GM18508 (cell line): Measurements from ENCODE around the gene LY6G5B.

ENCODE experiments used
- ATAC-seq: cut with Tn5 transposase; IDR thresholded peaks from one replicate; pipeline ENCODE4 v1.9.1; 2021; ENCODE audit warnings: moderate number of reproducible peaks; ENCODE audit not compliant: insufficient read depth, unreplicated experiment

Gene LY6G5B

DNA sequence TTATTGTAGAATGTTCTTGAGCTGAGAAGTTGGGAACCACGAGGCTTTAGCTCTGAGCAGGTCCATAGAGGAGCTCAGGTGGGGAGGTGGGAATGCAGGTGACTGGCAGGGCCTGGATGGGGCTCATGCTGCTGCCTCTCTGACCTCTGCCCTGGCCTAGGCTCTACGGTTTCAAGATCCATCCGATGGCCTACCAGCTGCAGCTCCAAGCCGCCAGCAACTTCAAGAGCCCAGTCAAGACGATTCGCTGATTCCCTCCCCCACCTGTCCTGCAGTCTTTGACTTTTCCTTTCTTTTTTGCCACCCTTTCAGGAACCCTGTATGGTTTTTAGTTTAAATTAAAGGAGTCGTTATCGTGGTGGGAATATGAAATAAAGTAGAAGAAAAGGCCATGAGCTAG is at the start of gene LY6G5B:
Gene LY6G5B, plus strand, starts transcription at position 301 of the 400 bp plus-strand sequence. CDS start 975 bp downstream, outside the sequence.
- no peak for ATAC-seq

DNA sequence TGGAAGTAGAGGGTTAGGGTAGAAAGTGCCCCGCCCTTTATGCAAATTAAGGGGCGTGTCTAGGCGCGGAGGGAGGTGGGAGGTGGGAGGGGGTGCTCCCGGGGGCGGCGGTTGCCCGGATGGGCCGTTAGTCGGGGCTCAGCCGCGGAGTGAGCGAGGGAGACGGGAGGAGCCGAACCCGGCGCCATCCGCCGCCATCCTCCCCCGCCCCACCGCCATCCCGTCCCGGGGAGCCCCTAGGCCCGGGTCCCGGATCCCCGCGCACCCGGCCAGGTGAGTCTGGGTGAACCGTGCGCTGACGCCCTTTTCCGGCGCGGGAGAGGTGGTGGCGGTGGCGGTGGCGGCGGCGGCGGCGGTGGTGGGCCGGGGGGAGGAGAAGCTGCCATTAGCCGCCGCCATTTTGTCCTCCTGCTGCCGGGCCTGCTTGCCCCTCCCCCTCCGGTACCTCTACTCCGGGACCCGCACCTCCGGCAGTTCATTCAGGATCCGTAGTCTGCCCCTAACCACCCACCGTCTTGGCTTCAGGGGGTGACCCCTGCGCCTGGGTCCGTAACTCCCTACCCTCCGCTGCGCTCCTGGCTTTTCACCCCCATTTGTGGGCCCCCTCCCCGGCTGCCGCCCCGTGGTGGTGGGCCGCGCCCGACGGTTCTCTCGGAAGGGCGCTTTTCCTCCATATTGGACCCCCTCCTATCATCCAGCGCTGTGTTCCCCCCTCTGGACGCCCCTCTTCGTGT is 49.0 kb upstream of the LY6G5B start, which contains the start of gene PRRC2A:
Gene PRRC2A, plus strand, starts transcription at position 130 of the 734 bp plus-strand sequence. CDS start 2,075 bp downstream, outside the sequence.
- peak; percentile 8 for ATAC-seq

DNA sequence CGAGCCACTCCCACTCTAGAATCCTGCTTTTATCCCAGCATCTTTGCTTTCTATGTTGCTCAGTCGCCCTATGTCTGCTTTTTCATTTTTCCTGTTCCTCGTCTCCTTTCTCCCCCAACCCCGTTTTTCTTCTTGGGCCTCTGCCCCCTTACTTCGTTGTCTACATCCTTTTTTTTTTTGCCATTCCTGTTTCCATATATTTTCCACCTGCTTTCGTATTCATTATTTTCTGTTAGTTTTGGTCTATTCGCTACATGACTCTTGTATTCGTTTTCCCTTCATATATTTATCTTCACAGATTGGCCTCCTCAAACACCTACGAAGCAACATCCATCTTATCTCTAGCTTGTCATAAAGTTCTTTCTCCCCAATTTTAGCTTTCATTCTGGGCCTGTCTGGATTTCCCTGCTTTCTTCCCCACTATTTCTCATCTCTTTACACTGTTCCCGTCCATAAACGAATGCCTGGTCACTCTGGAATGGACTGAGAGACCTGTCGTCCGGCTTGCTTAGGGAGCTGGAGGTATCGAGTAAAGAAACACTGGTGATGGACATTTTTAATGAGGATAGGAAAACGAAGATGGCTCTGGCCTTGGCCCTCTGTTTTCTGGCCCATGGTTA is 48.3 kb upstream of the LY6G5B start:
- ATAC-seq = no peak

DNA sequence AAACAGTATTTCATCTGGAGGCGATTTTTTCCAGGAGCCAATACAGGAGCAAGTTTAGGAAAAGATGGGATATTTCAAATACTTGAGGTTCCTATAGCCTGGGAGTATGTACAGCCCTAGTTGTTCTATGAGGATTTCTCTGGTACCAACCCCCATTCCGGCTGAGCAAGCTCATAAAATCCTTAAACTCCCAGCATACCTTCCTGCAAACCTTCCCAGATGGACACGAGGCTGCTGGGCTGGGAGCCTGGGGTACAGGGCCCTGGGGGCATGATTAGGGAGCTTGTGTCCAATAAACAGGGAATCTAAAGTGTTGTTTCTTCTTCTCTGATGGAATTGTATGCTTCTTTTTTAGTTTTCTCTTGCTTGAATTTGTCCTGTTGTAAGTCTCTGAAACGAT is 47.8 kb upstream of the LY6G5B start:
- ATAC-seq = no peak

DNA sequence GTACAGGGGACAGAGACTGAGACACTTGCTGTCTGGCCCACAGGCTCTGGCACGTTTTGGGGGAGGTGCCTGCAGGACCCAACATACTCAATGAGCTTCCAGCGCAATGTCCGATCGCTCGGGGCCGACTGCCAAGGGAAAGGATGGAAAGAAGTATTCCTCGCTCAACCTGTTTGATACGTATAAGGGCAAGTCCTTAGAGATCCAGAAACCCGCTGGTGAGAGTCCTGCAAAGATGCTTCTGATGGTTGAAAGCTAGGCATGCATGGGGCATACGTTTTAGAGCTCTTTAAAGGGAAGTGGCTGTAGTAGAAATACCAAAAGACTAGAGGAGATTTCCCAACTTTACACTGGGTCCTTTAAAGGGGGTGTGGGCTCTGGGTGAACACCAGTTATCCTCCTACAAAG is 47.1 kb upstream of the LY6G5B start:
- ATAC-seq = no peak

- no peak for ATAC-seq
Observed at GRCh38 chr6:31624070-31624469, 45.7 kb upstream of the LY6G5B start.

DNA sequence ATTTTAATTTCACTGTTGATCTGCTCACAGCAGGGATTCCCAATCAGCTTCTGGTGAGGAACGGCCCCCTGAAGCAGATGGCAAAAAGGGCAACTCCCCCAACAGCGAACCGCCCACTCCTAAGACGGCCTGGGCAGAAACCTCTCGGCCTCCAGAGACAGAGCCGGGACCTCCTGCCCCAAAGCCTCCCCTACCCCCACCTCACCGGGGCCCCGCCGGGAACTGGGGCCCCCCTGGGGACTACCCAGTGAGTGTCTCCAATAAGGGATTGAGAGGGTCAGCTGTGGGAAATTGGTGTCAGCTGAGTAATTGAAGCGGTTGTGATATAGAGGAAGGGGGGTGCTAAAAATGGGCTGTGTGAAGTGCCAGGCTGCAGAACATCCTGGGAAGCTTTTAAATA is 42.8 kb upstream of the LY6G5B start:
- ATAC-seq = no peak

- ATAC-seq = no peak
Observed at GRCh38 chr6:31627690-31628287, 42.0 kb upstream of the LY6G5B start.

- no peak for ATAC-seq
Observed at GRCh38 chr6:31629014-31629413, 40.8 kb upstream of the LY6G5B start.

DNA sequence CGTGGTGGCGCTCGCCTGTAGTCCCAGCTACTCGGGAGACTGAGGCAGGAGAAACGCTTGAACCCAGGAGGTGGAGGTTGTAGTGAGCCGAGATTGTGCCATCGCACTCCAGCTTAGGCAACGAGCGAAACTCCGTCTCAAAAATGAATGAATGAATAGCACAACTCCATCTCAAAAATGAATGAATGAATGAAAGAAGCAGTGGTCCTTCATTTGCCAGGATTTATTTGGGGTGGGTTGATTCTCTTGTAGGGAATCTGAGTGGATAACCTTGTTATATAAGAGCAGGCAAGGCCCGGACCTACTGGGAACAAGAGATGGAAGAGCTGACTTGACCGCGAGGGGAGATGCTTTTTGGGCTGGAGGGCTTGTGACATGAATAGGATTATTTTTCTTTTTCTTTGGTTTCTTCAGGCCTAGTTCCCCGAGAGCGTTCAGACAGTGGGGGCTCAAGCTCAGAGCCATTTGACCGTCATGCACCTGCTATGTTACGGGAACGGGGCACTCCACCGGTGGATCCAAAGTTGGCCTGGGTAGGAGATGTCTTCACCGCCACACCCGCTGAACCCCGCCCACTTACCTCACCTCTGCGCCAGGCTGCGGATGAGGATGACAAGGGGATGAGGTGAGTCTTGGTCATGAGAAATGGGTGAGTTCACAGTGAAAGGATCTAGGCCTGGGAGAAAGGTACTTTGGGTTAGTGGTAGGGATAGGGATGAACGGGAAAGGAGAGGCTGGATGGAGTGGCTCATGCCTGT is 39.4 kb upstream of the LY6G5B start:
- no peak for ATAC-seq

DNA sequence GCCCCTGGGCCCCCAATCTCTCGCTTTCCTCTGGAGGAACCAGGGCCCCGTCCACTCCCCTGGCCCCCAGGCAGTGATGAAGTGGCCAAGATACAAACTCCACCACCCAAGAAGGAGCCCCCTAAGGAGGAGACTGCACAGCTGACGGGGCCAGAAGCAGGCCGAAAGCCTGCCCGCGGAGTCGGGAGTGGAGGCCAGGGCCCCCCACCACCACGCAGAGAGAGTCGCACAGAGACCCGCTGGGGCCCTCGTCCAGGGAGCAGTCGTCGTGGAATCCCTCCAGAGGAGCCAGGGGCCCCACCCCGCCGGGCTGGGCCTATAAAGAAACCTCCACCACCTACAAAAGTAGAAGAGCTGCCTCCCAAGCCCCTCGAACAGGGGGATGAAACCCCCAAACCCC is 38.6 kb upstream of the LY6G5B start:
- ATAC-seq = no peak

GRCh38 chr6:31631681-31632278 is 38.0 kb upstream of the LY6G5B start:
- ATAC-seq = no peak

DNA sequence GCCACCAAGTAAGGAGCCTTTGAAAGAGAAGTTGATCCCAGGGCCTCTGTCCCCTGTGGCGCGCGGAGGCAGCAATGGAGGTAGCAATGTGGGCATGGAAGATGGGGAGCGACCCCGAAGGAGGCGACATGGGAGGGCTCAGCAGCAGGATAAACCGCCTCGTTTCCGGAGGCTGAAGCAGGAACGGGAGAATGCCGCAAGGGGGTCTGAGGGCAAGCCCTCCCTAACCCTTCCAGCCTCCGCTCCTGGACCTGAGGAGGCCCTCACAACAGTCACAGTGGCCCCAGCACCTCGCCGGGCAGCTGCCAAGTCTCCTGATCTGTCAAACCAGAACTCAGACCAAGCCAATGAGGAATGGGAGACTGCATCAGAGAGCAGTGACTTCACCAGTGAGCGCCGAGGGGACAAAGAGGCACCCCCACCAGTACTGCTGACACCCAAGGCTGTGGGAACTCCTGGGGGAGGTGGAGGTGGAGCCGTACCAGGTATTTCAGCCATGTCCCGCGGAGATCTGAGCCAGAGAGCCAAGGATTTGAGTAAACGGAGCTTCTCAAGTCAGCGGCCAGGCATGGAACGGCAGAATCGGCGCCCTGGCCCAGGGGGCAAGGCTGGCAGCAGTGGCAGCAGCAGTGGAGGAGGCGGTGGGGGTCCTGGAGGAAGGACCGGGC is 37.4 kb upstream of the LY6G5B start:
- ATAC-seq = no peak

DNA sequence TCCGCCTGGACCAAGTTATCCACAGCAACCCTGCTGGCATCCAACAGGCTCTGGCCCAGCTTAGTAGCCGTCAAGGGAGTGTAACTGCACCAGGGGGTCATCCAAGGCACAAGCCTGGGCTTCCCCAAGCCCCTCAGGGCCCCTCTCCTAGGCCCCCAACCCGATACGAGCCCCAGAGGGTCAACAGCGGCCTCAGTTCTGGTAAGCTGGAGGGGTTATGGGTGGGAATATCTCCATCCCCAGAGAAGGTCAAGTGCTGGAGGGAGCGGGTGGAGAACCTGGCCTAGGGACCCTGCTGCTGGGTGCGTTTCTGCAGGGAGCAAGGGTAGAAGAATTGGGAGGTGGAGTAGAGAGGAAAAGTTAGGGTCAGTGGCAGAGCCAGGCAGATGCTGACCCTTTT is 36.3 kb upstream of the LY6G5B start:
- ATAC-seq = no peak

GRCh38 chr6:31634131-31634530 is 35.6 kb upstream of the LY6G5B start:
- ATAC-seq = no peak

DNA sequence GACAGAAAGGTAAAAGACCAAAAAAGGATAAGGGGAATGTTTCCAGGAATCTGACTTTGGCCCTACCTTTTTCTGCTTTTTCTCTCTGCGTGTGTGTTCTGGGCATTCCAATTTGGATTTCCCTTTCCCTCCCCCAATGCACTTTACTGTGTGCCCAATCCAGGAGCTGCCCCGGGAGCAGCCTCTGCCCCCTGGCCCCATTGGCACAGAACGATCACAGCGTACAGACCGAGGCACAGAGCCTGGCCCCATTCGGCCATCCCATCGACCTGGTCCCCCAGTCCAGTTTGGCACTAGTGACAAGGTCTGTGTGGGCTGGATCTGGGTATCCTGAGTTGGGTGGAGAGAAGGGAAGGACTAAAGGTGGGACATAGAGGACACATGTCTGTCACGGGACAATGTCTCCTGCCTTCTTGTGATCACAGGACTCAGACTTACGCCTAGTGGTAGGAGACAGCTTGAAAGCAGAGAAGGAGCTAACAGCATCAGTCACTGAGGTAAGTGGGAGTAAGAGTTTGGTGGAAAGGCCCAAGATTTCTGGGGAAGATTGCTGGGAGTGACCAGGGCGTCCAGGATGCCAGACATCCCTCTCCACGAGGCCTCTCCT is 34.7 kb upstream of the LY6G5B start:
- ATAC-seq = no peak

GRCh38 chr6:31636698-31637596 is 32.8 kb upstream of the LY6G5B start:
- ATAC-seq = no peak

- ATAC-seq = no peak
Observed at GRCh38 chr6:31639043-31639442, 30.7 kb upstream of the LY6G5B start.
